Mesenchymal stem cell (in vitro differentiated cells and primary cell): ENCODE data around the gene PARP12.

Experiments
- DNase-seq: peaks from one replicate; pipeline ENCODE4 v3.0.0-alpha.2; 2013
- H2AFZ ChIP-seq: one replicate; pipeline ENCODE4 v1.6.1; 2013; ENCODE audit warnings: low read depth, mild to moderate bottlenecking, control low read depth, inconsistent platforms, low read length, moderate library complexity
- H2AK5ac ChIP-seq: 2 replicates; pipeline ENCODE4 v1.6.1; 2013; ENCODE audit warnings: low read length, moderate library complexity, mild to moderate bottlenecking, inconsistent platforms; ENCODE audit not compliant: severe bottlenecking
- H2BK120ac ChIP-seq: one replicate; pipeline ENCODE4 v1.6.1; 2013; ENCODE audit warnings: low read depth, mild to moderate bottlenecking, inconsistent platforms, low read length, moderate library complexity
- H2BK12ac ChIP-seq, 2 experiments: one replicate each; pipeline ENCODE4 v1.6.1; 2013; ENCODE audit warnings: inconsistent platforms in 2 of 2, low read length in 2 of 2, mild to moderate bottlenecking in 2 of 2, moderate library complexity in 2 of 2, control low read depth in 1 of 2
- H2BK15ac ChIP-seq: one replicate; pipeline ENCODE4 v1.6.1; 2013; ENCODE audit warnings: mild to moderate bottlenecking, low read depth, inconsistent platforms; ENCODE audit not compliant: poor library complexity, severe bottlenecking
- H2BK5ac ChIP-seq: 2 replicates; pipeline ENCODE4 v1.6.1; 2013; ENCODE audit warnings: low read depth, mild to moderate bottlenecking, low read length, control low read depth, inconsistent platforms; ENCODE audit not compliant: poor library complexity, severe bottlenecking
- H3K14ac ChIP-seq, 2 experiments: one replicate each; pipeline ENCODE4 v1.6.1; 2013; ENCODE audit warnings: inconsistent platforms in 2 of 2, low read length in 2 of 2, control low read depth in 1 of 2, mild to moderate bottlenecking in 1 of 2, moderate library complexity in 1 of 2
- H3K18ac ChIP-seq, 2 experiments: one replicate each; pipeline ENCODE4 v1.6.1; 2013; ENCODE audit warnings: inconsistent platforms in 2 of 2, low read length in 2 of 2, control low read depth in 1 of 2, low read depth in 1 of 2, mild to moderate bottlenecking in 1 of 2
- H3K23ac ChIP-seq, 2 experiments: one replicate each; pipeline ENCODE4 v1.6.1; 2013; ENCODE audit warnings: inconsistent platforms in 2 of 2, low read length in 2 of 2, mild to moderate bottlenecking in 2 of 2, moderate library complexity in 2 of 2, control low read depth in 1 of 2
- H3K27ac ChIP-seq: 2 replicates; pipeline ENCODE4 v1.5.1; 2013; ENCODE audit warnings: mild to moderate bottlenecking, moderate library complexity, low read length, control low read depth, inconsistent platforms; ENCODE audit not compliant: poor library complexity, severe bottlenecking
- H3K27me3 ChIP-seq, 2 experiments: 2 replicates each; pipeline versions ENCODE4 v1.6.1 to v1.7.0; 2013; ENCODE audit warnings: low read length in 2 of 2, mild to moderate bottlenecking in 2 of 2, moderate library complexity in 2 of 2, control low read depth in 1 of 2, inconsistent platforms in 1 of 2; ENCODE audit not compliant: control insufficient read depth in 1 of 2, insufficient read depth in 1 of 2
- H3K36me3 ChIP-seq, 2 experiments: 2 replicates each; pipeline versions ENCODE4 v1.6.1 to v1.7.0; 2013; ENCODE audit warnings: low read length in 2 of 2, control low read depth in 1 of 2, inconsistent platforms in 1 of 2, low read depth in 1 of 2, mild to moderate bottlenecking in 1 of 2; ENCODE audit not compliant: insufficient read depth in 2 of 2, control insufficient read depth in 1 of 2
- H3K4ac ChIP-seq, 2 experiments: one replicate each; pipeline ENCODE4 v1.6.1; 2013; ENCODE audit warnings: inconsistent platforms in 2 of 2, low read length in 2 of 2, mild to moderate bottlenecking in 2 of 2, moderate library complexity in 2 of 2, control low read depth in 1 of 2, low read depth in 1 of 2
- H3K4me1 ChIP-seq: 2 replicates; pipeline ENCODE4 v1.6.1; 2013; ENCODE audit warnings: low read depth, low read length, control low read depth; ENCODE audit not compliant: control insufficient read depth, insufficient read depth
- H3K4me2 ChIP-seq: 2 replicates; pipeline ENCODE4 v1.6.1; 2013; ENCODE audit warnings: low read length, mild to moderate bottlenecking, inconsistent platforms; ENCODE audit not compliant: poor library complexity, severe bottlenecking
- H3K4me3 ChIP-seq, 2 experiments: 2 replicates each; pipeline versions ENCODE4 v1.5.1 to v1.7.0; 2013; ENCODE audit warnings: low read length in 2 of 2, mild to moderate bottlenecking in 2 of 2, control low read depth in 1 of 2, low read depth in 1 of 2; ENCODE audit not compliant: insufficient read depth in 1 of 2
- H3K79me1 ChIP-seq: replicated peaks from 2 replicates; pipeline ENCODE4 v1.6.1; 2013; ENCODE audit warnings: mild to moderate bottlenecking, control low read depth, low read length, inconsistent platforms; ENCODE audit not compliant: poor library complexity, severe bottlenecking
- H3K9ac ChIP-seq: 2 replicates; pipeline ENCODE4 v1.7.0; 2013; ENCODE audit warnings: mild to moderate bottlenecking, low read length, moderate library complexity
- H3K9me3 ChIP-seq: 2 replicates; pipeline ENCODE4 v1.7.0; 2013; ENCODE audit warnings: mild to moderate bottlenecking, low read length; ENCODE audit not compliant: control insufficient read depth
- H4K8ac ChIP-seq: one replicate; pipeline ENCODE4 v1.6.1; 2013; ENCODE audit warnings: inconsistent platforms, mild to moderate bottlenecking, low read length, moderate library complexity
- H4K91ac ChIP-seq: one replicate; pipeline ENCODE4 v1.6.1; 2013; ENCODE audit warnings: mild to moderate bottlenecking, low read length, inconsistent platforms
- WGBS: methylation state at CpG from one replicate; pipeline ENCODE4 v1.1.7; 2013; ENCODE audit warnings: mixed read lengths; 5-methylcytosine and 5-hydroxymethylcytosine counted together

PARP12 gene

GRCh38 chr7:140036224-140036962 is 26.4 kb downstream of the PARP12 start:
- Histone ChIP-seq H4K8ac (no peak overlapping the region), H3K36me3 (peaks cover 14 to 47% of the 10 kb centered on the region in 2 experiments), H2BK15ac (no peak overlapping the region), H3K4ac (no peak overlapping the region), H3K27ac (no peak overlapping the region), H3K79me1 (peaks cover 4% of the 10 kb centered on the region), H3K4me3 (no peak overlapping the region), H2AFZ (no peak overlapping the region), H2AK5ac (peak overlapping the region; percentile 29), H3K14ac (no peak overlapping the region), H3K18ac (no peak overlapping the region), H3K4me1 (peaks cover 12% of the 10 kb centered on the region), H4K91ac (no peak overlapping the region), H2BK5ac (no peak overlapping the region), H3K9me3 (no peaks in the 10 kb centered on the region), H3K9ac (no peak overlapping the region), H3K23ac (no peak overlapping the region), H3K4me2 (no peak overlapping the region), H2BK120ac (no peak overlapping the region), H3K27me3 (no peaks in the 10 kb centered on the region), H2BK12ac (peak overlapping the region in 1 of 2 experiments; percentile 23)
- DNase-seq = peak; percentile 41
- WGBS = 50% methylated on average over 11 of the region's 11 CpGs

GRCh38 chr7:140035400-140036223 is 27.1 kb downstream of the PARP12 start:
- WGBS = 53% methylated on average over 3 of the region's 7 CpGs
- no peak overlapping the region for H4K91ac ChIP-seq

GRCh38 chr7:140034421-140034820 is 28.3 kb downstream of the PARP12 start:
- DNase-seq = no peak
- H3K27ac ChIP-seq = no peak overlapping the region
- no peaks in the 10 kb centered on the region for H3K79me1 ChIP-seq
- H2BK12ac ChIP-seq = no peak overlapping the region
- H3K9me3 ChIP-seq = no peaks in the 10 kb centered on the region
- no peak overlapping the region for H3K14ac ChIP-seq
- H2AK5ac ChIP-seq = no peak overlapping the region
- no peak overlapping the region for H3K4ac ChIP-seq
- no peak overlapping the region for H2BK120ac ChIP-seq
- H3K23ac ChIP-seq = no peak overlapping the region
- H3K4me3 ChIP-seq = no peak overlapping the region
- H3K18ac ChIP-seq = no peak overlapping the region
- no peak overlapping the region for H4K8ac ChIP-seq
- no peak overlapping the region for H2BK5ac ChIP-seq
- H2BK15ac ChIP-seq = no peak overlapping the region
- H3K36me3 ChIP-seq = peaks cover 10 to 28% of the 10 kb centered on the region in 2 experiments
- H4K91ac ChIP-seq = no peak overlapping the region
- peaks cover 12% of the 10 kb centered on the region for H3K4me1 ChIP-seq
- H3K27me3 ChIP-seq = no peaks in the 10 kb centered on the region
- H3K4me2 ChIP-seq = no peak overlapping the region
- no peak overlapping the region for H2AFZ ChIP-seq
- no peak overlapping the region for H3K9ac ChIP-seq

More at GRCh38 chr7:140035400-140036223, 27.1 kb downstream of the PARP12 start:
- Histone ChIP-seq H3K79me1 (peaks cover 4% of the 10 kb centered on the region), H3K4me1 (peaks cover 12% of the 10 kb centered on the region), H3K36me3 (peaks cover 14 to 40% of the 10 kb centered on the region in 2 experiments), H2BK12ac (no peak overlapping the region), H2BK120ac (no peak overlapping the region), H3K4ac (no peak overlapping the region), H3K18ac (no peak overlapping the region), H3K23ac (no peak overlapping the region), H3K4me2 (no peak overlapping the region), H2AK5ac (no peak overlapping the region), H3K27me3 (no peaks in the 10 kb centered on the region), H2BK5ac (no peak overlapping the region), H4K8ac (no peak overlapping the region), H3K14ac (no peak overlapping the region), H3K9me3 (no peaks in the 10 kb centered on the region), H2BK15ac (no peak overlapping the region), H3K27ac (no peak overlapping the region), H3K9ac (no peak overlapping the region), H3K4me3 (no peak overlapping the region), H2AFZ (no peak overlapping the region)
- DNase-seq = peak; percentile 34

GRCh38 chr7:140033779-140034363 is 28.9 kb downstream of the PARP12 start:
- no peak overlapping the region for H3K27ac ChIP-seq
- H2BK12ac ChIP-seq = no peak overlapping the region
- no peak overlapping the region for H3K18ac ChIP-seq
- no peak overlapping the region for H4K91ac ChIP-seq
- H3K36me3 ChIP-seq = peaks cover 10 to 26% of the 10 kb centered on the region in 2 experiments
- no peak for DNase-seq
- H2BK120ac ChIP-seq = no peak overlapping the region
- no peak overlapping the region for H3K23ac ChIP-seq
- no peak overlapping the region for H2BK15ac ChIP-seq
- no peak overlapping the region for H2AFZ ChIP-seq
- no peaks in the 10 kb centered on the region for H3K27me3 ChIP-seq
- H3K14ac ChIP-seq = no peak overlapping the region
- no peaks in the 10 kb centered on the region for H3K9me3 ChIP-seq
- H3K4me3 ChIP-seq = no peak overlapping the region
- over 99% methylated on average over 10 of the region's 14 CpGs for WGBS
- H2AK5ac ChIP-seq = no peak overlapping the region
- no peak overlapping the region for H3K4me2 ChIP-seq
- H2BK5ac ChIP-seq = no peak overlapping the region
- no peak overlapping the region for H3K4ac ChIP-seq
- H3K9ac ChIP-seq = peak overlapping the region; percentile 24
- no peaks in the 10 kb centered on the region for H3K79me1 ChIP-seq
- H4K8ac ChIP-seq = no peak overlapping the region
- peaks cover 12% of the 10 kb centered on the region for H3K4me1 ChIP-seq
